Mesenchymal stem cell (in vitro differentiated cells and primary cell): Measurements from ENCODE around the gene ZNF688.

Experiments
- DNase-seq: peaks from one replicate; pipeline ENCODE4 v3.0.0-alpha.2; 2013
- H2AFZ ChIP-seq: one replicate; pipeline ENCODE4 v1.6.1; 2013; ENCODE audit warnings: low read depth, mild to moderate bottlenecking, control low read depth, inconsistent platforms, low read length, moderate library complexity
- H2AK5ac ChIP-seq: 2 replicates; pipeline ENCODE4 v1.6.1; 2013; ENCODE audit warnings: low read length, moderate library complexity, mild to moderate bottlenecking, inconsistent platforms; ENCODE audit not compliant: severe bottlenecking
- H2BK120ac ChIP-seq: one replicate; pipeline ENCODE4 v1.6.1; 2013; ENCODE audit warnings: low read depth, mild to moderate bottlenecking, inconsistent platforms, low read length, moderate library complexity
- H2BK12ac ChIP-seq, 2 experiments: one replicate each; pipeline ENCODE4 v1.6.1; 2013; ENCODE audit warnings: inconsistent platforms in 2 of 2, low read length in 2 of 2, mild to moderate bottlenecking in 2 of 2, moderate library complexity in 2 of 2, control low read depth in 1 of 2
- H2BK15ac ChIP-seq: one replicate; pipeline ENCODE4 v1.6.1; 2013; ENCODE audit warnings: mild to moderate bottlenecking, low read depth, inconsistent platforms; ENCODE audit not compliant: poor library complexity, severe bottlenecking
- H2BK5ac ChIP-seq: 2 replicates; pipeline ENCODE4 v1.6.1; 2013; ENCODE audit warnings: low read depth, mild to moderate bottlenecking, low read length, control low read depth, inconsistent platforms; ENCODE audit not compliant: poor library complexity, severe bottlenecking
- H3K14ac ChIP-seq, 2 experiments: one replicate each; pipeline ENCODE4 v1.6.1; 2013; ENCODE audit warnings: inconsistent platforms in 2 of 2, low read length in 2 of 2, control low read depth in 1 of 2, mild to moderate bottlenecking in 1 of 2, moderate library complexity in 1 of 2
- H3K18ac ChIP-seq, 2 experiments: one replicate each; pipeline ENCODE4 v1.6.1; 2013; ENCODE audit warnings: inconsistent platforms in 2 of 2, low read length in 2 of 2, control low read depth in 1 of 2, low read depth in 1 of 2, mild to moderate bottlenecking in 1 of 2
- H3K23ac ChIP-seq, 2 experiments: one replicate each; pipeline ENCODE4 v1.6.1; 2013; ENCODE audit warnings: inconsistent platforms in 2 of 2, low read length in 2 of 2, mild to moderate bottlenecking in 2 of 2, moderate library complexity in 2 of 2, control low read depth in 1 of 2
- H3K27ac ChIP-seq: 2 replicates; pipeline ENCODE4 v1.5.1; 2013; ENCODE audit warnings: mild to moderate bottlenecking, moderate library complexity, low read length, control low read depth, inconsistent platforms; ENCODE audit not compliant: poor library complexity, severe bottlenecking
- H3K27me3 ChIP-seq, 2 experiments: 2 replicates each; pipeline versions ENCODE4 v1.6.1 to v1.7.0; 2013; ENCODE audit warnings: low read length in 2 of 2, mild to moderate bottlenecking in 2 of 2, moderate library complexity in 2 of 2, control low read depth in 1 of 2, inconsistent platforms in 1 of 2; ENCODE audit not compliant: control insufficient read depth in 1 of 2, insufficient read depth in 1 of 2
- H3K36me3 ChIP-seq, 2 experiments: 2 replicates each; pipeline versions ENCODE4 v1.6.1 to v1.7.0; 2013; ENCODE audit warnings: low read length in 2 of 2, control low read depth in 1 of 2, inconsistent platforms in 1 of 2, low read depth in 1 of 2, mild to moderate bottlenecking in 1 of 2; ENCODE audit not compliant: insufficient read depth in 2 of 2, control insufficient read depth in 1 of 2
- H3K4ac ChIP-seq, 2 experiments: one replicate each; pipeline ENCODE4 v1.6.1; 2013; ENCODE audit warnings: inconsistent platforms in 2 of 2, low read length in 2 of 2, mild to moderate bottlenecking in 2 of 2, moderate library complexity in 2 of 2, control low read depth in 1 of 2, low read depth in 1 of 2
- H3K4me1 ChIP-seq: 2 replicates; pipeline ENCODE4 v1.6.1; 2013; ENCODE audit warnings: low read depth, low read length, control low read depth; ENCODE audit not compliant: control insufficient read depth, insufficient read depth
- H3K4me2 ChIP-seq: 2 replicates; pipeline ENCODE4 v1.6.1; 2013; ENCODE audit warnings: low read length, mild to moderate bottlenecking, inconsistent platforms; ENCODE audit not compliant: poor library complexity, severe bottlenecking
- H3K4me3 ChIP-seq, 2 experiments: 2 replicates each; pipeline versions ENCODE4 v1.5.1 to v1.7.0; 2013; ENCODE audit warnings: low read length in 2 of 2, mild to moderate bottlenecking in 2 of 2, control low read depth in 1 of 2, low read depth in 1 of 2; ENCODE audit not compliant: insufficient read depth in 1 of 2
- H3K79me1 ChIP-seq: replicated peaks from 2 replicates; pipeline ENCODE4 v1.6.1; 2013; ENCODE audit warnings: mild to moderate bottlenecking, control low read depth, low read length, inconsistent platforms; ENCODE audit not compliant: poor library complexity, severe bottlenecking
- H3K9ac ChIP-seq: 2 replicates; pipeline ENCODE4 v1.7.0; 2013; ENCODE audit warnings: mild to moderate bottlenecking, low read length, moderate library complexity
- H3K9me3 ChIP-seq: 2 replicates; pipeline ENCODE4 v1.7.0; 2013; ENCODE audit warnings: mild to moderate bottlenecking, low read length; ENCODE audit not compliant: control insufficient read depth
- H4K8ac ChIP-seq: one replicate; pipeline ENCODE4 v1.6.1; 2013; ENCODE audit warnings: inconsistent platforms, mild to moderate bottlenecking, low read length, moderate library complexity
- H4K91ac ChIP-seq: one replicate; pipeline ENCODE4 v1.6.1; 2013; ENCODE audit warnings: mild to moderate bottlenecking, low read length, inconsistent platforms
- WGBS: methylation state at CpG from one replicate; pipeline ENCODE4 v1.1.7; 2013; ENCODE audit warnings: mixed read lengths; 5-methylcytosine and 5-hydroxymethylcytosine counted together

ZNF688 gene

DNA sequence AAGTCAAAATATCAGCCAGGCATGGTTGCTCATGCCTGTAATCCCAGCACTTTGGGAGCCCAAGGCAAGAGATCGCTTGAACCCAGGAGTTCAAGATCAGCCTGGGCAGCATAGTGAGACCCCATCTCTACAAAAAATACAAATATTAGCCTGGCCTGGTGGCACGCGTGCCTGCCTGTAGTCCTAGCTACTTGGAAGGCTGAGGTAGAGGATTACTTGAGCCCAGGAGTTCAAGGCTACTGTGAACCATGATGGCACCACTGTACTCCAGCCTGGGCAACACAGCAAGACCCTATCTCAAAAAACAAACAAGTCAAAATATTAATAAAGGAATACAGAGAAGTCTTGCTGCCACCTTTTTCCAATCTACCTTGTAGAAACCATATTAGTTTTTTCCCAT lies 34.5 kb upstream of the ZNF688 start:
- Histone ChIP-seq H4K91ac (no peak overlapping the region), H2BK12ac (no peak overlapping the region), H3K9ac (no peak overlapping the region), H3K9me3 (no peaks in the 10 kb centered on the region), H3K27ac (no peak overlapping the region), H2AK5ac (no peak overlapping the region), H3K4me2 (no peak overlapping the region), H3K79me1 (peaks cover 36% of the 10 kb centered on the region), H3K23ac (no peak overlapping the region), H3K36me3 (peaks cover 41 to 50% of the 10 kb centered on the region in 2 experiments), H3K4ac (no peak overlapping the region), H2AFZ (no peak overlapping the region), H3K14ac (no peak overlapping the region), H3K4me3 (no peak overlapping the region), H2BK120ac (no peak overlapping the region), H4K8ac (no peak overlapping the region), H2BK15ac (no peak overlapping the region), H3K4me1 (peaks cover 6% of the 10 kb centered on the region), H3K18ac (no peak overlapping the region), H3K27me3 (no peaks in the 10 kb centered on the region), H2BK5ac (no peak overlapping the region)
- WGBS, result 100% methylated on average over 3 of the region's 3 CpGs
- DNase-seq, result no peak

- Histone ChIP-seq H2AFZ (no peak overlapping the region), H3K9me3 (no peaks in the 10 kb centered on the region), H3K4me3 (no peak overlapping the region), H3K79me1 (peaks cover 34% of the 10 kb centered on the region), H2BK5ac (no peak overlapping the region), H3K9ac (no peak overlapping the region), H3K27me3 (no peaks in the 10 kb centered on the region), H2BK120ac (no peak overlapping the region), H3K18ac (no peak overlapping the region), H3K23ac (no peak overlapping the region), H3K4me1 (peaks cover 4% of the 10 kb centered on the region), H4K91ac (no peak overlapping the region), H3K4me2 (no peak overlapping the region), H2BK12ac (no peak overlapping the region), H3K4ac (no peak overlapping the region), H2AK5ac (no peak overlapping the region), H4K8ac (no peak overlapping the region), H3K14ac (no peak overlapping the region), H2BK15ac (no peak overlapping the region), H3K27ac (no peak overlapping the region), H3K36me3 (peaks cover 41 to 50% of the 10 kb centered on the region in 2 experiments)
- 97% methylated on average over 15 of the region's 15 CpGs for WGBS
- no peak for DNase-seq
These were observed 33.6 kb upstream of the ZNF688 start for GRCh38 chr16:30605158-30605557.

- Histone ChIP-seq H3K27ac (no peak overlapping the region), H2BK12ac (no peak overlapping the region), H3K79me1 (peaks cover 31% of the 10 kb centered on the region), H2BK5ac (no peak overlapping the region), H3K36me3 (peaks cover 41 to 50% of the 10 kb centered on the region in 2 experiments), H3K4me1 (peaks cover 4% of the 10 kb centered on the region), H3K14ac (no peak overlapping the region), H2AFZ (no peak overlapping the region), H3K4me2 (no peak overlapping the region), H3K4me3 (no peak overlapping the region), H3K23ac (no peak overlapping the region), H3K18ac (no peak overlapping the region), H2AK5ac (no peak overlapping the region), H3K9me3 (no peaks in the 10 kb centered on the region), H3K27me3 (no peaks in the 10 kb centered on the region), H4K8ac (no peak overlapping the region), H2BK120ac (no peak overlapping the region), H4K91ac (no peak overlapping the region), H3K9ac (peak overlapping the region; percentile 43), H2BK15ac (no peak overlapping the region), H3K4ac (no peak overlapping the region)
- DNase-seq, result no peak
- 97% methylated on average over 49 of the region's 49 CpGs for WGBS
These were observed 32.9 kb upstream of the ZNF688 start for GRCh38 chr16:30604316-30604947.

DNA sequence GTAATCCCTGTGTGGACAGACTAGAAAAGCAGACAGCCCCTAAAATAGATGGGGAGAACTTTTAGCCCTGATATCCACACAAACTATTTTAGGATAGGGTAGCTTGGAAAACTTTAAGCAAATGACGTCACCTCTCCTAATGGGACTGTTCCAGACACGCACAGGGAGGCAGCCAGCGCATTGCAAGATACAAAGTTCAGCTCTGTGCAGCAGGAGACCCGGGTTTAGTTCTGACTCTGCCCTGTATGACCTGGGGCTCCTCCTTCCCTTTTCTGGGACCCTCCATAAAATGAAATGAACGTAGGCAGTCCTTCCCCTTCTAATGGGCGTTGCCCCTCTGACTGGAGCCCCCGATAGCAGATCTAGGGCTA lies 32.4 kb upstream of the ZNF688 start:
- WGBS, result 90% methylated on average over 7 of the region's 7 CpGs
- Histone ChIP-seq H2BK15ac (no peak overlapping the region), H3K18ac (no peak overlapping the region), H3K4ac (no peak overlapping the region), H3K27ac (no peak overlapping the region), H3K23ac (no peak overlapping the region), H3K4me1 (peaks cover 3% of the 10 kb centered on the region), H2AFZ (no peak overlapping the region), H4K91ac (no peak overlapping the region), H2AK5ac (no peak overlapping the region), H2BK5ac (no peak overlapping the region), H3K79me1 (peaks cover 29% of the 10 kb centered on the region), H2BK12ac (no peak overlapping the region), H3K9me3 (no peaks in the 10 kb centered on the region), H4K8ac (no peak overlapping the region), H3K9ac (peak overlapping the region; percentile 43), H2BK120ac (no peak overlapping the region), H3K4me3 (peak overlapping the region in 1 of 2 experiments; percentile 11), H3K4me2 (no peak overlapping the region), H3K14ac (no peak overlapping the region), H3K36me3 (peaks cover 41 to 50% of the 10 kb centered on the region in 2 experiments), H3K27me3 (no peaks in the 10 kb centered on the region)
- no peak for DNase-seq
